ENCODE results near the gene SV2C. TPM values are rescaled to one million over a fixed set of nuclear protein-coding genes. Genes with fewer than 3 reads are reported as not detected.

The SV2C gene
- total RNA-seq, 1 donor from 2014 or later, result not detected

- CTCF ChIA-PET, result no interaction called here
- H3K4me1 Mint-ChIP-seq, result peaks cover 5% of the 10 kb centered on the region
- H3K36me3 Mint-ChIP-seq (ENCODE audit: low read depth), result no peaks in the 10 kb centered on the region
- H3K9me3 Mint-ChIP-seq, result no peaks in the 10 kb centered on the region
- TF ChIP-seq, protein P1, sequence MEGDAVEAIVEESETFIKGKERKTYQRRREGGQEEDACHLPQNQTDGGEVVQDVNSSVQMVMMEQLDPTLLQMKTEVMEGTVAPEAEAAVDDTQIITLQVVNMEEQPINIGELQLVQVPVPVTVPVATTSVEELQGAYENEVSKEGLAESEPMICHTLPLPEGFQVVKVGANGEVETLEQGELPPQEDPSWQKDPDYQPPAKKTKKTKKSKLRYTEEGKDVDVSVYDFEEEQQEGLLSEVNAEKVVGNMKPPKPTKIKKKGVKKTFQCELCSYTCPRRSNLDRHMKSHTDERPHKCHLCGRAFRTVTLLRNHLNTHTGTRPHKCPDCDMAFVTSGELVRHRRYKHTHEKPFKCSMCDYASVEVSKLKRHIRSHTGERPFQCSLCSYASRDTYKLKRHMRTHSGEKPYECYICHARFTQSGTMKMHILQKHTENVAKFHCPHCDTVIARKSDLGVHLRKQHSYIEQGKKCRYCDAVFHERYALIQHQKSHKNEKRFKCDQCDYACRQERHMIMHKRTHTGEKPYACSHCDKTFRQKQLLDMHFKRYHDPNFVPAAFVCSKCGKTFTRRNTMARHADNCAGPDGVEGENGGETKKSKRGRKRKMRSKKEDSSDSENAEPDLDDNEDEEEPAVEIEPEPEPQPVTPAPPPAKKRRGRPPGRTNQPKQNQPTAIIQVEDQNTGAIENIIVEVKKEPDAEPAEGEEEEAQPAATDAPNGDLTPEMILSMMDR (IDR thresholded peaks at IDR 0.05), result no peak
- intact Hi-C loops (cut with micrococcal nuclease), result no loop called here
- peaks cover 2% of the 10 kb centered on the region for H3K27me3 Mint-ChIP-seq
- ATAC-seq (ENCODE audit: low read depth), result no peak
- DNase-seq, result no peak
- no peak overlapping the region for H3K4me3 Mint-ChIP-seq
- POLR2A ChIA-PET, result no interaction called here
- H3K27ac Mint-ChIP-seq, result no peak overlapping the region
Measured at GRCh38 chr5:76325876-76326491, 242.8 kb downstream of the SV2C start.

GRCh38 chr5:76326577-76327302 lies 243.6 kb downstream of the SV2C start:
- Mint-ChIP-seq H3K4me1 (peaks cover 5% of the 10 kb centered on the region), H3K27ac (no peak overlapping the region), H3K27me3 (peaks cover 4% of the 10 kb centered on the region), H3K4me3 (no peak overlapping the region), H3K9me3 (no peaks in the 10 kb centered on the region), H3K36me3 (ENCODE audit: low read depth) (no peaks in the 10 kb centered on the region)
- ChIA-PET POLR2A (no interaction called here), CTCF (no interaction called here)
- DNase-seq, result no peak
- intact Hi-C loops (cut with micrococcal nuclease), result no loop called here
- no peak for ATAC-seq (ENCODE audit: low read depth)
- TF ChIP-seq, protein P1 (IDR thresholded peaks at IDR 0.05), result no peak

GRCh38 chr5:76329346-76329745 lies 246.2 kb downstream of the SV2C start:
- peaks cover 4% of the 10 kb centered on the region for H3K27me3 Mint-ChIP-seq
- ChIA-PET POLR2A (no interaction called here), CTCF (no interaction called here)
- intact Hi-C loops (cut with micrococcal nuclease), result no loop called here
- TF ChIP-seq, protein P1 (IDR thresholded peaks at IDR 0.05), result no peak
- no peak overlapping the region for H3K4me3 Mint-ChIP-seq
- ATAC-seq (ENCODE audit: low read depth), result no peak
- peaks cover 5% of the 10 kb centered on the region for H3K4me1 Mint-ChIP-seq
- DNase-seq, result no peak
- H3K9me3 Mint-ChIP-seq, result no peaks in the 10 kb centered on the region
- H3K27ac Mint-ChIP-seq, result no peak overlapping the region
- H3K36me3 Mint-ChIP-seq (ENCODE audit: low read depth), result no peaks in the 10 kb centered on the region

- Mint-ChIP-seq H3K27me3 (peaks cover 4% of the 10 kb centered on the region), H3K4me3 (no peak overlapping the region), H3K4me1 (peaks cover 1% of the 10 kb centered on the region), H3K9me3 (no peaks in the 10 kb centered on the region), H3K36me3 (ENCODE audit: low read depth) (no peaks in the 10 kb centered on the region), H3K27ac (no peak overlapping the region)
- intact Hi-C loops (cut with micrococcal nuclease), result no loop called here
- TF ChIP-seq, protein P1 (IDR thresholded peaks at IDR 0.05), result no peak
- POLR2A ChIA-PET, result interaction anchor here (0.7 kb wide), 1 partner anchor 400 kb away, joined by 8 read pairs; no protein-coding TSS in a partner anchor
- DNase-seq (no peak), ATAC-seq (ENCODE audit: low read depth) (no peak)
- CTCF ChIA-PET, result interaction anchor here (1.3 kb wide), 1 partner anchor 21 kb away, joined by 4 read pairs; no protein-coding TSS in a partner anchor
Measured at GRCh38 chr5:76331126-76331525, 247.9 kb downstream of the SV2C start.

- ChIA-PET CTCF (interaction anchor here (1.0 to 1.3 kb wide), 2 partner anchors 13 to 22 kb away, joined by 3 to 4 read pairs; no protein-coding TSS in a partner anchor), POLR2A (no interaction called here)
- Mint-ChIP-seq H3K9me3 (no peaks in the 10 kb centered on the region), H3K27me3 (peaks cover 1% of the 10 kb centered on the region), H3K27ac (no peak overlapping the region), H3K4me3 (no peak overlapping the region), H3K36me3 (ENCODE audit: low read depth) (no peaks in the 10 kb centered on the region), H3K4me1 (no peaks in the 10 kb centered on the region)
- no peak for ATAC-seq (ENCODE audit: low read depth)
- DNase-seq, result no peak
- intact Hi-C loops (cut with micrococcal nuclease), result no loop called here
- TF ChIP-seq, protein P1 (IDR thresholded peaks at IDR 0.05), result no peak
Measured at GRCh38 chr5:76332102-76332501, 248.9 kb downstream of the SV2C start.

Data from activated B cell treated with CpG ODN at 0.5 μM for 24 hours (primary cell).